Caki2 (cell line): ENCODE measurements around the gene EID3. TPM values are rescaled to one million over a fixed set of nuclear protein-coding genes. Genes with fewer than 3 reads are reported as not detected.
A peak's percentile ranks its signal among the peaks of the same experiment; 100 is the strongest.
"Not testable (repeated sequence)": the region's sequence is repeated elsewhere in the genome, so short reads cannot be mapped to it uniquely, and the experiment has no call there.

ENCODE experiments used
- DNase-seq: peaks from one replicate; pipeline ENCODE4 v3.0.0-alpha.2; 2015; ENCODE audit warnings: low read depth
- in situ Hi-C: cut with HindIII; loops from 2 replicates; pipeline ENCODE4 v1.10.0; 2016; ENCODE audit warnings: low sequenced_read_pairs, low pct_unique_long_range_greater_than_20kb, mixed read lengths
- total RNA-seq: library from RNA; depleted of rRNA; stranded (reverse); fragments of >200 nt; shearing (Covaris generic); gene quantifications from 2 replicates; pipeline ENCODE4 v1.2.3, GENCODE V29; 2014; ENCODE audit warnings: low replicate concordance

EID3 gene
- total RNA-seq, 1 experiment from 2014 or later: 4.9 TPM

DNA sequence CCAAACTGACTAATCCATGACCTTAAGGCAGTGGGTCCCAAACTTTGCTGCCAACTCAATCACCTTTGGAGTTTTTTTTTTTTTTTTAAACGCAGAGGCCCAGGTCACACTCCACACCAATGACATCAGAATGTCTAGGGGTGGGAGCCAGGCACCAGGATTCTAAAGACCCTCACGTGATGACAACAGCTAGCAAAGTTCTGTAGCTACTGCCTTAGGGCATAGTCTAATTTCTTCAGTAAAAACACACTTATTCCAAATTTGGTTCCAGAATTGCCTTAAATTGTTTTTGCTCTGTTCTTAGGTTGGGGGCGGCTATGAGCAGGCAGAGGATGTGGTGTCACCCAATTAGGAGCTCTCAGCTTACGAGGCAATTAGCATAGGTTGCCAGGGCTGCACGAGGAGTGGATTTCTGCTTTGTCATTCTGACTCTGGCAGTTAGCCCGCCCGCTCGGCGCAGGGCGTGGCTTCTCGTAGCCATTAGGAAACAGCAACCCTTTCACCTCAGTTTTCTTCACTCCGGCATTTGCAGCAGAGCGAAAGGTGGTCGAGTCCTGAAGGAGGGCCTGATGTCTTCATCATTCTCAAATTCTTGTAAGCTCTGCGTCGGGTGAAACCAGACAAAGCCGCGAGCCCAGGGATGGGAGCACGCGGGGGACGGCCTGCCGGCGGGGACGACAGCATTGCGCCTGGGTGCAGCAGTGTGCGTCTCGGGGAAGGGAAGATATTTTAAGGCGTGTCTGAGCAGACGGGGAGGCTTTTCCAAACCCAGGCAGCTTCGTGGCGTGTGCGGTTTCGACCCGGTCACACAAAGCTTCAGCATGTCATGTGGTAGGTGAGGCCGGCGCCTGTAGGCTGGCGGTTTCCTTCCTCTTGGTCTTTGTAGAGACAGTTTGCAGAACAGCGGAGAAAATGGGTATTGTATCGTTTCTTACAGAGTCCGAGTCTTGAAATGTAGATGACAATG, 16.7 kb upstream of the EID3 start:
- peak; percentile 98 for DNase-seq
- in situ Hi-C loops: no loop called here

DNA sequence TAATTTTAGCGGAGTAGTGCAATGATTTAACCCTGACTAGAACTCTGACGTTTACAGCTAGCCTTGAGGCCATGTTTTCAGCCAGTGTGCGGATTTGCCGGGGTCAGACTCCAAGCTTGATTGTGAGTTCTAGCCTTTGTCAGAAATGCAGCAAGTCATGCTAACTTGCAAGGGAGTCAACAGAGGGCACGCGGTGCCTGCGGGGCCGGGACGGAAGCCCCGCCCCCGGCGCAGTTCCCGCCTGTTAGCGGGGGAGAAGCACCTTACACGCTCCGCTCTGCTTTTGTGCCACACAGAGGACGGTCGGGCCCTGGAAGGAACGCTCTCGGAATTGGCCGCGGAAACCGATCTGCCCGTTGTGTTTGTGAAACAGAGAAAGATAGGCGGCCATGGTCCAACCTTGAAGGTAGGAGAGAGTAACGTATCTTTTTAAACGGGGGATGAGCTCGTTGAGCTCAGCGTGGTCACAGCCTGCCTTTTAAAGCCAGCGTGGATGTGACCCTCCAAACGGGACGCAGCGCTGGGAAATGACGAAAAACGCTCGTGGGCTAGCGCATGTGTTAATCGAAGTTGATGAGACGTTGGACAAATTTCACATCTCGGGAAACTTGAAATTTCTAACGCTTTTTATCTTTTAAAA, 14.8 kb upstream of the EID3 start:
- DNase-seq: peak; percentile 75
- in situ Hi-C loops: no loop called here

DNA sequence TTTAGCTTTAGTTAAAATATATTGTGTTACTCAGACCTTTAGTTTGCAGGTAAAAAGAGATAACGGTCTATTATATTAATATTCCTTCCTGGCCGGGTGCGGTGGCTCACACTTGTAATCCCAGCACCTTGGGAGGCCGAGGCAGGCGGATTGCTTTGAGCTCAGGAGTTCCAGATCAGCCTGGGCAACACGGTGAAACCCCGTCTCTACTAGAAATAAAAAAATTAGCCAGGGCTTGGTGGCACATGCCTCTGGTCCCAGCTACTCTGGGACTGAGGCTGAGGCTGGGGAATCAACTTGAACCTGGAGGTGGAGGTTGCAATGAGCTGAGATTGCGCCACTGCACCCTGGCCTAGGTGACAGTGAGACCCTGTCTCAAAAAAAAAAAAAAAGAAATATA, 13.2 kb upstream of the EID3 start:
- in situ Hi-C loops: no loop called here
- DNase-seq: peak; percentile 57

DNA sequence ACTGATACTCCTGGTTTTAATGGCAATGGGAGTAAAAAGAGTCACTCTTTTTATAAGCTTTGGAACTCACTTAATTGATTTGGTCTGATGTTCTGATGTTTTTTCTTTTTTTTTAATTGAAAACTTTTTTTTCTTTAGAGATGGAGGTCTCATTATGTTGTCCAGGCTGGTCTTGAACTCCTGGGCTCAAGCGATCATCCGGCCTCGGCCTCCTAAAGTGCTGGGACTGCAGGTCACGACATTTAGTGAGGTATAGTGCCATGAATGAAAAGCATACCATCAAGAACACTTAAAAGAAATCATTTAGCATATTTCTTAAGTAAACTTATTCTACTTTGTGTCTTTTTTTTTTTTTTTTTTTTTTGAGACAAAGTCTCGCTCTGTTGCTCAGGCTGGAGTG, 12.7 kb upstream of the EID3 start:
- in situ Hi-C loops: no loop called here
- DNase-seq: peak; percentile 59

DNA sequence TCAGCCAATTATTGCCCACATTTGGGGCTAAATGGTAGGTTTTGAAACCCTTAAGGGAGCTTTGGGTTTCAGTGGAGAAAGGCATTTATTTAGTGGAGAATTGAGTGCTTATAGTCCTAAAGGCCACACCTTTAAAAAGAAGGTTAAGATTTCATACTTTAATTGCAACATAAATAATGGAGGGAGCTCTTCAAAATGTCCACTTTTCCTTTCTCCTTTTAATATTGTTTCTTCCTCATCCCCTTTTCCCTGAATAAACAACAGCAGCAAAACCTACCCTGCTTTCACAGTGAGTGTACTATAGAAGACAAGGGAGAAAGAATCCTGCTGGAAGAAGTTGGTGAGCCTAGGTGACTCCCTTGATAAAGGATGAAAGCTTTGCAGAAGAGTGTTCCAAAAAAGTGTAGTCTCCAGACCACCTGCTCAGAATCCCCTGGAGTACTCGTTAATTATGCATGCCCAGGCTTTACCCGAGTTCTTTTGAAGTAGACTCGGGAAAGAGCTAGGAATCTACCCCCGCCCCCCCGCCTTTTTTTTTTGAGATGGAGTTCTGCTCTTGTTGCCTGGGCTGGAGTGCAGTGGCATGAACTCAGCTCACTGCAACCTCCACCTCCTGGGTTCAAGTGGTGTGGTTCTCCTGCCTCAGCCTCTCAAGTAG, 11.5 kb upstream of the EID3 start:
- peak; percentile 61 for DNase-seq
- in situ Hi-C loops: no loop called here

DNA sequence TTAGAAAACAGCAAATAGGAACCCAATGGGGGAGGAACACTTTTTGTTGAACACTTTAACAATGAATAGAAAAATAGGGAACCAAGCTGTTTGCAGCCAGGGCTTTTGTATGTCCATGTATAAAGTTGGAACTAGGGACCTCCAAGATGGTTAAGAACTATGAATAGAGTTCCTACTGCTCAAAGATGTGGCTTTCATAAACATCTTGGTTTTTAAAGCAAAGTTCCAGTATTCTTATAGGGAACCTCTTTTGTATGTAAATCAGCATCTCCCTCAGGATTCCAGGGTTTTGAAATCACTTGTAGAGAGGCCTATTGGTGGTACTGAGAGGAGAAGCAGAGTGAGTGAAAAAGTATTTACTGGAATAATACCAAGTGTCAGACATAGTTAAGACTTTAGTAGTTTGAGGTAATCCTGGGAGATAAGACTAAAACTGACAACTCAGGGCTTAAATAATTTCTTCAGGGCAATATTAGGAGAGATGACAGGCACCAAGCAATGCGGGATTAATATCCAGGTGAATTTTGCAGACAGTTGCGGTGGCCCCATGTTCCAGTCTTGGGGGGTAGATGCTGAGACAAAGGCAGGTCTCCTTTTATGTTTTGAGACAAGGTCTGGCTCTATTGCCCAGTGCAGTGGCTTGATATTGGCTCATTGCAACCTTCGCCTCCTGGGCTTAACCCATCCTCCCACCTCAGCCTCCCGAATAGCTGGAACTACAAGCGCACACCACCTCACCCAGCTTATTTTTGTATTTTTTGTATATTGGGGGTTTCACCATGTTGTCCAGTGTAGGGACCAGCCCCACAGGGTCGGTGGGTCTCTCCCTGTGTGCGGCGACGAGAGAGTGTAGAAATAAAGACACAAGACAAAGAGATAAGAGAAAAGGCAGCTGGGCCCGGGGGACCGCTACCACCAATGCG, 10.4 kb upstream of the EID3 start:
- peak; percentile 48 for DNase-seq
- in situ Hi-C loops: no loop called here

DNA sequence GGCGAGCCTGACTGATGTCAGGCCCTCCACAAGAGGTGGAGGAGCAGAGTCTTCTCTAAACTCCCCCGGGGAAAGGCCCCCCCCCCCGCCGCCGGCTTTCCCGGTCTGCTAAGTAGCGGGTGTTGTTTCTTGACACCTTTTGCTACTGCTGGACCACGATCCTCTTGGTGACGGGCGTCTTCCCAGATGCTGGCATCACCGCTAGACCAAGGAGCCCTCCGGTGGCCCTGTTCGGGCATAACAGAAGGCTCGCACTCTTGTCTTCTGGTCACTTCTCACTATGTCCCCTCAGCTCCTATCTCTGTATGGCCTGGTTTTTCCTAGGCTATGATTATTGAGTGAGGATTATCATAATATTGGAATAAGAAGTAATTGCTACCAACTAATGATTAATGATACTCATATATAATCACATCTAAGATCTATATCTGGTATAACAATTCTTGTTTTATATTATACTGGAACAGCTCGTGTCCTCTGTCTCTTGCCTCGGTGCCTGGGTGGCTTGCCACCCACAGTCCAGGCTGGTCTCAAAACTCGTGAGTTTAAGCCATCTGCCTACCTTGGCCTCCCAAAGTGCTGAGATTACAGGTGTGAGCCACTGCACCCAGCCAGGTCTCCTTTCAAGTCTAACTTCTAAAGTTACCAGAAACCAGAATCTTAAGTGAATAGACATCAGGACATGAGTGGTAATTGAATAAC, 9.2 kb upstream of the EID3 start:
- peak; percentile 59 for DNase-seq
- in situ Hi-C loops: not testable (repeated sequence)

DNA sequence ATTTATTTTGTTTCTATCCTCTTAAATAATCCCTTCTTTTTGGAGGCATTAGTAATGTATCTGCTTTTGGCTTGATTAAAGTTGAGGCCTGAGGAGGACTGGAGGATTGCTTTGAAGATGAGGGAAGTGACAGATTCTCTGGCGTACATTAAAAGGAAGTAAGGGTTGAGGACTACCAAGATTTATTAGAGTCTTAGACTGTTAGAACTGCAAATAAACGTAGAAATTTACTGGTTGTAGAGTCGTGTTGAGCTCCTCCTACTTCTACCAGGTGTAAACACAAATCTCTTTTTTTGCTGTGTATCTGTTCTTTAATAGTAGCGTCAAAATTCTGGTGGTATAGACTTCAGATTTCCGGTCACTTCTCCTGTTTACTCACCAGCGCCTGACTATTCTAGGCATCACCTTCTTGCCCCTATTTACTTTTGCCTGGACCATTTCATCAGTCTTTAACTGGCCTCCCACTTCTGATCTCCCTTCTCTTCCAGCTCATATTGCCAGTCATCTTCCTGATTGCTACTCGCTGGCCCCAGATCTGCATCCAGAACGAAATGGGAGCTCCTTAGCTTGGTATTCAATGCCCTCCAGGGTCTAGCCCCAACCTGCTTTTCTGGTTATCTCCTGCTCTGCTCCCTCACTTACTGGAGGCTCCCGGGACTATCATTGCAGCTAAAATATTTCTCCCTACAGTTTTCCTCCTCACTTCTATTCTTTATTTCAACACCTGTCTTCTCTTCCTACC, 8.4 kb upstream of the EID3 start:
- in situ Hi-C loops: no loop called here
- DNase-seq: peak; percentile 56

DNA sequence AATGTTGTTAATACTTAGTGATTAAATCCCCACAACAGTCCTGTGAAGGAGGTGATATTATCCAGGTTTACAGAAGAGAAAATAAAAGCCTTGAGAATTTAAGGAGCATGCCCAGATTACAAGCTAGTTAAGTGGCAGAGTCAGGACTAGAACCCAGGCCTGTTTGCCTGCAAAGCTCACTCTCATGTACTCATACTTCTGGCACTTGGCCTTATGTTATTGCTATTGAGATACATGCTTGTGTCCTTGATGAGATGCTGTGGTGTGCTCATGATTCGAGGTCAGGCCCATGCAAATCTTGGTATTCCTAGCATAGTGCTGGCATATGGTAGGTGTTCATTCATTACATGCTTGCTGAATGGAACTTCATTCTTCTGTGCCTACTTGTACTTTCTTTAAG, 7.6 kb upstream of the EID3 start:
- no peak for DNase-seq
- in situ Hi-C loops: no loop called here

DNA sequence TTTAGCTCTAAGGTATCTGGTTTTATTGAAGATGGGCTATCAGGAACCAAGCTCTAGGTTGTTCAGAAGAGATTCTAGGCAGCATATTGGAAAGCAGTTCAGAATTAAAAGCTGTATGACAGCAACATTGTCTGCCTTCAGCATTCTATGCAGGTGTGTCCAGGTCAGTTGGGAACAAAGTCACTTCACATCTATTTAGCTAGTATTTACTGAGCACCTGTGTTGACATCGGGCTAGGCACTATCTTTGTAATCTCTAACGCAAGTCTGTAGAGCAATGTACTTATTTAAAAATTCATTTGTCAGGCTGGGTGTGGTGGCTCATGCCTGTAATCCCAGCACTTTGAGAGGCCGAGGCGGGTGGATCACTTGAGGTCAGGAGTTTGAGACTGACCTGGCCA, 6.8 kb upstream of the EID3 start:
- in situ Hi-C loops: no loop called here
- peak; percentile 35 for DNase-seq

DNA sequence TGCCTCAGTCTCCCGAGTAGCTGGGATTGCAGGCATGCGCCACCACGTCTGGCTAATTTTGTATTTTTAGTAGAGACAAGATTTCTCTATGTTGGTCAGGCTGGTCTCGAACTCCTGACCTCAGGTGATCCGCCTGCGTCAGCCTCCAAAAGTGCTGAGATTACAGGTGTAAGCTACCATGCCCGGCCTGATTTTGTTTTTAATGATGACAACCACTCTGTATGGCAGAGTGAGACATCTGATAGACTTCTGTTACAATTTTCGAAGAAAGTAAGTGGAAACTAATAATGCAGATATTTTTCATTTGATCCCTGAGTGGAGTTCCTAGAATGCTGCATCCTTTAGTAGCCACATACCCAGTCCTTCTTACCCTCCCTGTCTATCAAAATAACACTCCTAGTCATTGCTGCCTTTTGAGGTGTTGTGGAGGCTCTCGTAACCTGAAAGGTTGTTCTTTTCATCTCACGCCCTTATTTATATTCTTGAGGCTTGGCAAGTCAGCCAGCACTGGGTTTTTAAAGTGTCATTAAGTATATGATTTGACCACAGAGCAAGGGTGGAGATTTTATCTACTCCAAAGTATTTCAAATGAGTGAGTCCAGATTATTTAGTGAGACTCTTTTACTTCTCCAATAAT, 5.9 kb upstream of the EID3 start:
- in situ Hi-C loops: no loop called here
- DNase-seq: peak; percentile 58

DNA sequence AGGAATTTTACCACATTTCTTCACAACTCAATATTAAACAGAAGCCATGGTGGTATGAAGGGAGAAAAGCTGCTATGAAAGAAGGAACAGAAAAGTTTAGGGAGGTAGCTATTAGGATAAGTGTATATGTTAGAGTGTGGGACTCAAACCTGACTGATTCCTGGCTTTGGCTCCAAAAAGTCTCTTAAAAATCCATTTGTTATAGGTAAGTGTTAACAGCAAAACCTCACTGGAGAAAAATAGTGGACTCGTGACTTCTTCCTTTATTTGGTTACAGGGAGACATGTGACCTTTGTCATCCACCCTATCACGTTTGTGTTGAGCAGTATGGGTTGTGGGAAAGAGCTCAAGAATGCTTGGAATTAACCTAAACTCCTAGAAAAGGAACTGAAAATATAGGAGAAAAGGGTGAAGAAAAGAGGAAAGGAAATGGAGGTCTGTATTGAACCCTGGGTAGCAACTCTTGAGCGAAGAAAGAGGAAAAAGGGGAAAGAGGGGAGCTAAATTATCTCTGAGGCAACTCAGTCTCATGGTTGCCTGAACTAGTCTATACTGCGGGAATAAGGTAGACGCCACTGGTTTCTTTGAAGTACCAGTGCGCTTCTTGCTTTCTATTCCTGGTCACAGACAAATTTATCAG, 3.6 kb upstream of the EID3 start:
- in situ Hi-C loops: no loop called here
- no peak for DNase-seq

DNA sequence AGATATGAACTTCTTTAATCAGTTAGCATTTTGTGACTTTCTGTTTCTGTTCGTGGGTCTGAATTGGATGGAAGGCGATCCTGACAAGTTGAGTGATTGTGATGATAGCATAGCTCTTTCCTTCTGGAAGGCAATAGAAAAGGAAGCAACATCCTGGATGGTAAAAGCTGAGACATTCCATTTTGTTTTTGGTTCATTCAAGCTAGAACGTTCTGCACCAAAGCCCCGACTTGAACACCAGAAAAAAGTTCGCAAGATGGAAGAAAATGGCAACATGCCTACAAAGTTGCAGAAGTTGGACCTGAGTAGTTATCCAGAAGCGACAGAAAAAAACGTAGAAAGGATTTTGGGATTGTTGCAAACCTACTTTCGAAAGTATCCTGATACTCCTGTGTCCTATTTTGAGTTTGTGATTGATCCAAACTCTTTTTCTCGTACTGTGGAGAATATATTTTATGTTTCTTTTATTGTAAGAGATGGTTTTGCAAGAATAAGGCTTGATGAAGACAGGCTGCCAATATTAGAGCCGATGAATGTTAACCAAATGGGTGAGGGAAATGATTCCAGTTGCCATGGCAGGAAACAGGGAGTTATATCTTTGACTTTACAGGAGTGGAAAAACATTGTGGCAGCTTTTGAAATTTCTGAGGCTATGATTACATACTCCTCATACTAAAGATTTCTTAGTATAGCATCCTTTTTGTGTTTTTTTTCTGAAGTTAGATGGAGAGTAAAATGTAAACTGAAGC, 896 bp downstream of the EID3 start:
- in situ Hi-C loops: no loop called here
- no peak for DNase-seq

DNA sequence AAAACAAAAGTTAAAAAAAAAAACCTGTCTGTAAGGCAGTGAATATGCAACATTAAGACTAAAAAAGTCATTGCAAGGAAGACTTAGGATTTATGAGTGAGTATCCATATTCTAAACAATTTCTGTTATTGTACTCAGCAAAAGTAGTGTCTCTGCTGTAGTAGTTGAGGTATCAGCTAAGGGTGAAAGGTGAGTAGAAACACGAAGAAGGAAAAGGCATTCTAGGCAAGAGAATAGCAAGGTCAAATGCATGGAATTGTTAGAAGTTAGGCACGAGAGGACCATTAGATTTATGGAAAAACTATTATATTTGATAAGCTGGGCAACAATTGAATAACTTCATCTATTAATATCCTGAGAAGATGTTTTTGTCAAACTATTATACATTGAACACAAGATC, 1.8 kb downstream of the EID3 start:
- in situ Hi-C loops: no loop called here
- DNase-seq: peak; percentile 48

DNA sequence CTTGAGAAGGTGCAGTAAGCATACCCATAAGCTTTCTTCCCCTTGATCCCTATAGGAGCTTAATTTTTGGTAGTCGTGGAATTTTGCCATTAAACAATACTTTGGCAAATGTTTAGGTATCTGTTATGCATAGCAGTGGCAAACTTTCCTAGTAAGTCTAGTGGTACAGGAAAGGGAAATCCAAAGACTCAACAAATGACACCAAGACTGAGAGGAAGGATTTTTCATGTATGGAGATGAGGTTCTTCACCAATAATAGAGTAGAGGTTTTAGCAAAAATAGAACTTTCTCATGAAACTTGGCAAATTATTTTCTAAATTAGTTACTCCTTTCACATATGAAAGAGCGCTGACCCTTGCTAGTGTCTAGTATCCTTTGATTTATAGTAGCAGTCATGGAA, 2.8 kb downstream of the EID3 start:
- in situ Hi-C loops: no loop called here
- DNase-seq: no peak
